GM23338 (cell line): Measurements from ENCODE around the gene PPP1CB. TPM values are rescaled to one million over a fixed set of nuclear protein-coding genes. Genes with fewer than 3 reads are reported as not detected.

Source experiments
- ATAC-seq: fragments of 200-7000 bp; cut with Tn5 transposase; 3 replicates; pipeline ENCODE4 v1.9.1; 2020
- DNase-seq: peaks from one replicate; pipeline ENCODE4 v3.0.0-alpha.2; 2015; ENCODE audit warnings: low spot score
- H2AFZ ChIP-seq: fragments of 200-600 bp; sonication (generic); 2 replicates; pipeline ENCODE4 v1.8.0; 2016; ENCODE audit warnings: antibody characterized with exemption, mild to moderate bottlenecking, moderate library complexity
- H3F3A ChIP-seq: fragments of 200-600 bp; sonication (generic); replicated peaks from 2 replicates; pipeline ENCODE4 v1.8.0; 2017; ENCODE audit warnings: antibody characterized with exemption, mixed run types, low read depth
- H3K27ac ChIP-seq: fragments of 200-600 bp; sonication (generic); 2 replicates; pipeline ENCODE4 v1.6.1; 2016; ENCODE audit warnings: low read depth
- H3K27me3 ChIP-seq: fragments of 200-600 bp; sonication (generic); 2 replicates; pipeline ENCODE4 v1.8.0; 2016; ENCODE audit warnings: mild to moderate bottlenecking, mixed run types, moderate library complexity; ENCODE audit not compliant: insufficient read depth
- H3K36me3 ChIP-seq: fragments of 200-600 bp; sonication (generic); 2 replicates; pipeline ENCODE4 v1.8.0; 2016; ENCODE audit warnings: mild to moderate bottlenecking; ENCODE audit not compliant: insufficient read depth
- H3K4me1 ChIP-seq: fragments of 200-600 bp; sonication (generic); 2 replicates; pipeline ENCODE4 v1.8.0; 2016; ENCODE audit warnings: mild to moderate bottlenecking, moderate library complexity; ENCODE audit not compliant: insufficient read depth
- H3K4me2 ChIP-seq: fragments of 200-600 bp; sonication (generic); 2 replicates; pipeline ENCODE4 v1.7.1; 2017; ENCODE audit warnings: mixed run types
- H3K4me3 ChIP-seq: fragments of 200-600 bp; sonication (generic); 2 replicates; pipeline ENCODE4 v1.6.1; 2016; ENCODE audit warnings: mixed run types
- H3K79me2 ChIP-seq: fragments of 200-600 bp; sonication (generic); replicated peaks from 2 replicates; pipeline ENCODE4 v1.8.0; 2017; ENCODE audit warnings: mild to moderate bottlenecking; ENCODE audit not compliant: insufficient read depth
- H3K9me2 ChIP-seq: fragments of 200-600 bp; sonication (generic); 2 replicates; pipeline ENCODE4 v1.8.0; 2017; ENCODE audit not compliant: insufficient read depth
- H4K20me1 ChIP-seq: fragments of 200-600 bp; sonication (generic); replicated peaks from 2 replicates; pipeline ENCODE4 v1.8.0; 2017; ENCODE audit warnings: mild to moderate bottlenecking; ENCODE audit not compliant: insufficient read depth
- H3K27ac Mint-ChIP-seq: 2 replicates; pipeline ENCODE4 v1.8.0; 2020; ENCODE audit warnings: inconsistent platforms, mild to moderate bottlenecking, moderate library complexity, mixed read lengths
- H3K27me3 Mint-ChIP-seq: 3 replicates; pipeline ENCODE4 v1.8.0; 2022; ENCODE audit warnings: low read depth, mild to moderate bottlenecking, moderate library complexity, mixed read lengths, inconsistent platforms; ENCODE audit not compliant: insufficient read depth, poor library complexity
- H3K36me3 Mint-ChIP-seq: 3 replicates; pipeline ENCODE4 v1.8.0; 2021; ENCODE audit warnings: low read depth, mild to moderate bottlenecking, inconsistent platforms, moderate library complexity, mixed read lengths
- H3K4me1 Mint-ChIP-seq: 3 replicates; pipeline ENCODE4 v1.8.0; 2020; ENCODE audit warnings: mild to moderate bottlenecking, inconsistent platforms, mixed read lengths
- H3K4me3 Mint-ChIP-seq: 3 replicates; pipeline ENCODE4 v1.8.0; 2021; ENCODE audit warnings: moderate library complexity, mild to moderate bottlenecking, inconsistent platforms, mixed read lengths
- H3K9me3 Mint-ChIP-seq: 3 replicates; pipeline ENCODE4 v1.8.0; 2020; ENCODE audit warnings: moderate library complexity, mild to moderate bottlenecking, inconsistent platforms, mixed read lengths
- CREB1 ChIP-seq: fragments of 250-450 bp; sonication (Bioruptor Pico); IDR thresholded peaks from 2 replicates; pipeline ENCODE4 v1.5.0; 2020; ENCODE audit warnings: low read depth, mild to moderate bottlenecking, moderate library complexity
- CTCF ChIP-seq, 2 experiments: fragments of 200-600 bp in 1 of 2; sonication (generic) in 1 of 2; conservative IDR thresholded peaks; 2 replicates each; pipeline versions ENCODE4 v1.5.1 to v1.6.1; 2016 to 2017; ENCODE audit warnings: antibody characterized with exemption in 2 of 2, low read depth in 2 of 2, mild to moderate bottlenecking in 2 of 2, moderate library complexity in 1 of 2
- ETS1 ChIP-seq: IDR thresholded peaks from 2 replicates; pipeline ENCODE4 v1.6.1; 2016; ENCODE audit warnings: antibody characterized with exemption
- EZH2 ChIP-seq: fragments of 200-600 bp; sonication (generic); IDR thresholded peaks from one replicate; pipeline ENCODE4 v1.8.0; 2017; ENCODE audit warnings: antibody characterized with exemption, mild to moderate bottlenecking, low read depth; ENCODE audit not compliant: unreplicated experiment
- EZH2phosphoT487 ChIP-seq: fragments of 200-600 bp; sonication (generic); IDR thresholded peaks from one replicate; pipeline ENCODE4 v1.8.1; 2018; ENCODE audit warnings: antibody characterized with exemption; ENCODE audit not compliant: unreplicated experiment
- JUNB ChIP-seq: IDR thresholded peaks from one replicate; pipeline ENCODE4 v1.6.1; 2016; ENCODE audit warnings: antibody characterized with exemption; ENCODE audit not compliant: unreplicated experiment
- NANOG ChIP-seq: IDR thresholded peaks from 2 replicates; pipeline ENCODE4 v1.6.1; 2016; ENCODE audit warnings: antibody characterized with exemption, borderline replicate concordance
- POLR2AphosphoS5 ChIP-seq: IDR thresholded peaks from 2 replicates; pipeline ENCODE4 v1.6.1; 2016; ENCODE audit warnings: antibody characterized with exemption, low read depth
- REST ChIP-seq: IDR thresholded peaks from one replicate; pipeline ENCODE4 v1.6.1; 2018; ENCODE audit warnings: antibody characterized with exemption; ENCODE audit not compliant: unreplicated experiment
- STAT1 ChIP-seq: IDR thresholded peaks from one replicate; pipeline ENCODE4 v1.6.1; 2016; ENCODE audit warnings: antibody characterized with exemption; ENCODE audit not compliant: unreplicated experiment
- ZNF114 ChIP-seq: fragments of 250-450 bp; sonication (Bioruptor Pico); IDR thresholded peaks from 2 replicates; pipeline ENCODE4 v1.5.0; 2020; ENCODE audit warnings: mild to moderate bottlenecking, moderate library complexity
- ZNF331 ChIP-seq: fragments of 250-450 bp; sonication (Bioruptor Pico); IDR thresholded peaks from 2 replicates; pipeline ENCODE4 v1.5.0; 2020; ENCODE audit warnings: low read depth, mild to moderate bottlenecking, moderate library complexity
- ZNF462 ChIP-seq: fragments of 250-450 bp; sonication (Bioruptor Pico); IDR thresholded peaks from 2 replicates; pipeline ENCODE4 v1.5.0; 2020; ENCODE audit warnings: mild to moderate bottlenecking, moderate library complexity
- polyA plus RNA-seq: library from polyadenylated mRNA; unstranded; fragments of >200 nt; fragmentation: Nextera tagmentation; extraction: Ambion mirVana; gene quantifications from 2 replicates; pipeline ENCODE4 v1.2.1, GENCODE V29; 2016
- total RNA-seq: library from RNA; depleted of rRNA; stranded (reverse); fragments of >200 nt; shearing (Covaris generic); gene quantifications from 2 replicates; pipeline ENCODE4 v1.2.3, GENCODE V29; 2014

The PPP1CB gene
- total and polyA plus RNA-seq, 2 experiments from 2014 or later: 103 to 118 TPM

- no peak overlapping the region for H3K4me2 ChIP-seq
- H3K27me3 ChIP-seq: no peaks in the 10 kb centered on the region
- H3K36me3 Mint-ChIP-seq: peaks cover 16% of the 10 kb centered on the region; the same call in 2 of the 3 replicates
- no peak overlapping the region for H3K27ac ChIP-seq
- H3K36me3 ChIP-seq: no peaks in the 10 kb centered on the region
- peaks cover 33% of the 10 kb centered on the region for H3K9me3 Mint-ChIP-seq
- no peak overlapping the region for H2AFZ ChIP-seq
- H3K4me1 Mint-ChIP-seq: no peaks in the 10 kb centered on the region
- no peak for ATAC-seq
- H3K27ac Mint-ChIP-seq: no peak overlapping the region
- TF ChIP-seq CTCF (conservative IDR thresholded peaks at IDR 0.05; ENCODE audit: low read depth in 2 of 2): no peak
- TF ChIP-seq STAT1: no peak
- no peak for TF ChIP-seq EZH2phosphoT487
- TF ChIP-seq REST: no peak
- TF ChIP-seq ETS1: no peak
- TF ChIP-seq EZH2: no peak
- TF ChIP-seq ZNF331: no peak
- no peak for TF ChIP-seq ZNF462 (CRISPR knock-in tag)
- TF ChIP-seq POLR2AphosphoS5: no peak
- TF ChIP-seq ZNF114 (CRISPR knock-in tag): no peak
- no peak for TF ChIP-seq NANOG
- TF ChIP-seq JUNB: no peak
- no peak for TF ChIP-seq CREB1 (CRISPR knock-in tag)
- H3K4me1 ChIP-seq: no peaks in the 10 kb centered on the region
- H3K79me2 ChIP-seq: no peaks in the 10 kb centered on the region
- no peak overlapping the region for H3K4me3 Mint-ChIP-seq
- H3K4me3 ChIP-seq: no peak overlapping the region
- no peaks in the 10 kb centered on the region; the same call in 1 of the 2 replicates for H3K9me2 ChIP-seq
- DNase-seq: no peak
- H4K20me1 ChIP-seq: no peaks in the 10 kb centered on the region
- H3F3A ChIP-seq: no peaks in the 10 kb centered on the region
- H3K27me3 Mint-ChIP-seq: no peaks in the 10 kb centered on the region
Measured at GRCh38 chr2:28737655-28738054, 14.0 kb upstream of the PPP1CB start.
